ENCODE data around the gene GOLGA6C.
"Not testable (repeated sequence)": the region's sequence is repeated elsewhere in the genome, so short reads cannot be mapped to it uniquely, and the experiment has no call there.

Gene GOLGA6C

DNA sequence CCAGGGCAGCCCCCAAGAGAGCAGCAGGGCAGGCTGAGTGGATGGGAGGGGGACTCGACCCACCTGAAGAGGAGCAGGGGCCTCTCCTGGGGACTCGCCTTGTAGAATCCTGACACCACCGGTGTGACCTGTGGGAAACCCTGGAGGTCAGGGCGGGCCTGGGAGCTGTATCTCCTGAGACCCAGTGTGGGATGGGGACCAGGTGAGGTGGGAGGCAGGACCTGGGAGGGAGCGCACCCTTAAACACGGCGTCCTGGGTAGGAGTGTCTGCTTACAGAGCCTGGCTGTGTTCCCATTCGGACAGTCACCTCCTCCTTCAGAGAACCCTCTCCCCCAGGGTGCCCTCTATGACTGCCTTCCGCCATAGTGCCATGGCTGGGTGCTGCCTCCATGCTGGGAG lies 29.3 kb upstream of the GOLGA6C start:
- no peak for DNase-seq

DNA sequence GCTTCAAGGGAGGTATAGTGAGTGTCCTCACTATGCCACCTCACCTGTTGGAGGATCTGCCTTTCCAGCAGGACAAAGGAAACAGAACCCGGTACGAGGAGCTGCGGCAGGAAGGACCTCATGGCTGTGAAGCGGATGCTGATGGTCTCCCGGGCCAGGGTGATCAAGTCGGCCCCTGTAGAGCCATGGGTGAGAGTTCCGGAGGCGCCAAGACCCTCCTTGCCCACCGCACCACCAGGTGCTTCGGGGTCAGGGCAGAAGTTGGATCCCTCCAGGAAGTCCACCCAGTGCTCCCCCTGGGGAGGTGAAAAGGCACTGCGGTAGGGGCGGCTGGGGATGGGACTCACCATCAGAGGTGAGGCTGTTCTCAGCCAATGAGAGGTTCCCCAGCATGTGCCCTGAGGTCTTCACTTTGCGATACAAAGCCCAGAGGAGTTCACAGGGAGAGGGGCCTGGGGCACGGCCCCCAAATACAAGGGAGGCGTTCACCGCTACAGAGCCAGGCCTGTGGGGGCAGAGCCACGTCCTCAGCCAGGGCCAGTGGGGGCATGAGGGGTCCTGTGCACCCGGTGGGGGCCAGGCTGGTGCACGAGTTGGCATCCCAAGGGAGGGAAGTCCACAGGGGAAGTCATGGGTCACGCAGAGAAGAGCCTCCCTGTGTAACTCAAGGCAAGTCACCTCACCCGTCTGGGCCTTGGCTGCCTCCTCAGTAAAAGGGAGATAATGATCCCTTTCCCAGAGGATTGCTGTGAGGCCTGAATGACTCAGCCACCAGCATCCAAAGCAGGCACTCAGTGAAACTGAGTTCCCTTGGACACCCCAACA lies 28.7 kb upstream of the GOLGA6C start:
- DNase-seq, result no peak

DNA sequence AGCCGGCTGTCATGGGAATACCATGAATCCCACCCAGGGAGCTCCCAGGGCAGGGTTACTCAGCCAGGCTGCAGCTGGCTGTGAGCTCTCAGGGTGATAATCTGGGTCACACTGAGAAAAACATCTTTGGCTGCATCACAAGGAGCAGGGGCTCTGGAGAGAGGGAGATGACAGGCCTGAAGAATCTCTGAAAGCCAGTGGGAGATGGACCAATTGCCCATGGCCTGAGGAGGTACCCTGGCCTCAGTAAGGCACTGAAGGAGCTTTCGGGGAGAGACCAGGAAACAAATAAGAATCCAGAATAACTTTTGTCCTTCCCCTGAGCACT lies 28.2 kb upstream of the GOLGA6C start:
- DNase-seq, result no peak

DNA sequence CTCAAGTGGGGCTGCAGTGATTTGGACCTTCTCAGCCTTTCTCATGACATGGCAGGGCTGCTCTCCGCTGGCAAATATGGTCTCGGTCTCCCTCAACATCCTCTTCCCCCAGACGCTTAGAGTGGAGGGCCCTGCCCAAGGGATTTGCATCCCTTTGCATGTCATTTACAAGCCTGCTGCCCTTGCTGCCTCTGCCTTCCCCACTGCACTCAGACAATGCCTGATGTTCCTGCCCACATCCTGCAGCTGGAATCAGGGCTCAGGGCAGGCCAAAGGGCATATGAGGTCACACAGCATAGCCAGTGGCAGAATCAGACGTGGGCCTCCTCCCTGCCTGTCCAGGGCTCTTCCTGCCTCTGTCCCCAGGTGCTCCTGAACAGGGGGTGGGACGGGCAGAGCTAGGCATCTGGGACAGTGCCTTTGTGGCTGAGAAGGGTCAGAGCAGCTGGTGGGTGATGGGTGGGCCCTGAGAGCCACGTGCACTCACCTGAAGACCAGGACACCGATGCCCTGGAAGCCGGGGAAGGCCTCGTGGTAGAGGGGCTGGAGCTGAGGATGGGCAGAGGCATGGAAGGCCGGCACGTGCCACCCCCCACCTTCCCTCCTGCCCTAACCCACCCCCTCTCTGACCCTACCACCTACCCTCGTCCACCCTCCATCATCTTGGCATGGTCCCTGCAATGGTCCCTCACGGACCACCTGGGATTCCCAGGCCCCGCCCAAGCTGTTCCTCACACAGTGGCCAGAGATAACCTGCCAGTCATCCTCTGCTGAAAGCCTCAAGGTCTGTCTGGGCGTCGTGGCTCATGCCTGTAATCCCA lies 27.4 kb upstream of the GOLGA6C start:
- DNase-seq, result no peak

DNA sequence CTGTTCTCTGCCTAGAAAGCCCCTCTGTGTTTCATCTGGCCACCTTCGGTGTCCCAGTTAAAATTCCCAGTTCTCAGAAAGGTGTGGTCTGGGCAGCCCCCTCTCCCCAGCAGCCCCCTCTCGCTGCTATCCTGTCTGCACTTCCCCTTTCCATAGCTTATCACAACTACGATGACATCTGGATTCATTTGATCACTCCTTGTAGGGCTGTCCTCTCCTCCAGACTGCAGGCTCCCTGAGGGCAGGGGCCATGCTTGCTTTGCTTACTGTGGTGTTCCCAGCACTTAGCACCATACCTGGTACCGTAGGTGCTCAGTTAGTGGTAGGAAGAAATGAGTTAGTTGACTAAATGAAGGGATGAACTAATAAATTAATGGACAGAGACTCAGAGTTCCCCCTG lies 26.3 kb upstream of the GOLGA6C start:
- DNase-seq, result no peak

DNA sequence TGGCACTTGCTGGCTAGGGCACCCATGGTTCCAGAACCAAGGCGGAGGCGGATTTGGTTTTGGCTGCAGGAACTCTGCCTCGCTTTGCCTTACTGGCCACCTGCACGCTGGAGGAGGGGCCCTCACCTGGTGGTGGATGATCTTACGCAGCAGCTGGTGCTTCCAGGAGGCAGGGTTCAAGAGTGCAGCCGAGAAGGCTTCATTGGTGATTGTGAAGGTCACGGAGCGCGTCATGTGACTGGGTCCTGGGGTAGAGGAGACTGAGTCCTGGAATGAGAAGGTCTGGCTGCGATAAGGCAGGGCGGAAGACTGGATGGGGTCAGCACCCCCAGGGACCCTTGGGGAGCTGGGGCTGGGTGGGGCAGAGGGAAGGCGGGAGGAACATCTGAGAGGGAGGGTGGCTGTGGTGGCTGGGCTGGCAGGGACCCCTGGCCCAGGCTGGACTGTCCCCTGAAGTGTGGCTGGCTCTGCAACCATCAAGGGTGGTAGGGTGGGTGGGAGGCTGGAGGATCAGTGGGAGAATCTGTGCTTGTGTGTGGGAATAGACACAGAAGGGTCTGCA lies 25.8 kb upstream of the GOLGA6C start:
- DNase-seq, result no peak

DNA sequence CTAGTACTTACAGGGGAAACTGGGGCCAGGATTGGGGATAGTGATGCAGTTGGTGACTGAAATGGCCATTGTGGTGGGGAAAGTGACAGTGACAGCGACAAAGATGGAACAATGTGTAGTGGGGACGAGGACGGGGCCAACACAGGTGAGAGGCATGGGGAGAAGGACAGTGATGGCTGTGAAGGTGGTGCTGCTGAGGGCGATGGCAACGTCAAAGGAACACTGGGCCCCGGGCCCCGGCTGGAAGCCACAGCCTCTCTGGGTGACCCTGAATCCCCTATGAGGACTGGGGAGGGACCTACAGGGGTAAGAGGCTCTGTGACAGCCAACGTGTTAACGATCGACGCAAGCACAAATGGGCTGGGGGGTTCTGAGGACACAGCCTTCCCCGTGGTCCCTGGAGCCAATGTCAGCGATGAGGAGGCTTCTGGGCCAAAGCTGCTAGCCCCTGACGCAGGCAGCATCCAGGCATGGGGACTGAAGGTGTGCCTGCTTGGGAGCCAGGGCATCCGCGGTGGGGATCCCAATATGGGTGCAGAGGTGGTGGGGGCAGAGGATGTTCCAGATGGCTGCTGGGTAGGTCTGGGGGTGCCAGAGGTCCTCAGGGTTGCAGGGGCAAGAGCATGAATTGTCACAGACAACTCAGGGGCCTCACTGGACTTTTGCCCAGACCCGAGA lies 25.2 kb upstream of the GOLGA6C start:
- no peak for DNase-seq

DNA sequence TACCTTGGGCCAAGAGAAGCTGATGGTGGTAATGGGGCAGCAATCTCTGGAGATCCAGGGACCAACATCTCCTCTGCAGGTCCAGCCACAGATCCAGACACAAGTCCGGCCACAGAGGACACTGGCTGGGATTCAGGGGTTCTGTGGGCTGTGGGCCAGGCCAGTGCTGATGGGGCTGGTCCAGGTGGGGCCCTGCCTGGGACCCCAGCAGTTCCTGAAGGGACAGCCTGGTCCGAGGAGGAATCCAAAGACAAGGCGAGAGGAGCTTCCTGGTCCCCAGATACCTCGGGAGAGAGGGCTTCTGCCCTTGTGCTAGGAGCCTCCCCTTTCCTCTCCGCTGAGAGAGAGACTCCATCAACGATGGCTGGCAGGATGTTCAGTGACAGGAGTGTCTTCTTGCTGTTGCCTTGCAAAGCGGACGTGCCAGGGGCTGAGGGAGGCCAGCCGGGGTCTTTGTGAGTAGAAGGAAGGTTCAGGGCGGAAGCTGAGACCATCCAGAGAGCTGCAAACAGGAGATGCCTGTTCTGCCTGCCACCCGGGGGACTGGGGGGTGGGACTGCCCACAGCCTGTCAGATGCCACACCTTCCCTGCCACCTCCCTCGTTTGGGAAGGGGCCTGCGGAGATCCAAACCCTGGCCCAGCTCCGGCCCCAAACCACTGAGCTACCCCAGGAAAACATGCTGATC lies 24.5 kb upstream of the GOLGA6C start:
- no peak for DNase-seq

DNA sequence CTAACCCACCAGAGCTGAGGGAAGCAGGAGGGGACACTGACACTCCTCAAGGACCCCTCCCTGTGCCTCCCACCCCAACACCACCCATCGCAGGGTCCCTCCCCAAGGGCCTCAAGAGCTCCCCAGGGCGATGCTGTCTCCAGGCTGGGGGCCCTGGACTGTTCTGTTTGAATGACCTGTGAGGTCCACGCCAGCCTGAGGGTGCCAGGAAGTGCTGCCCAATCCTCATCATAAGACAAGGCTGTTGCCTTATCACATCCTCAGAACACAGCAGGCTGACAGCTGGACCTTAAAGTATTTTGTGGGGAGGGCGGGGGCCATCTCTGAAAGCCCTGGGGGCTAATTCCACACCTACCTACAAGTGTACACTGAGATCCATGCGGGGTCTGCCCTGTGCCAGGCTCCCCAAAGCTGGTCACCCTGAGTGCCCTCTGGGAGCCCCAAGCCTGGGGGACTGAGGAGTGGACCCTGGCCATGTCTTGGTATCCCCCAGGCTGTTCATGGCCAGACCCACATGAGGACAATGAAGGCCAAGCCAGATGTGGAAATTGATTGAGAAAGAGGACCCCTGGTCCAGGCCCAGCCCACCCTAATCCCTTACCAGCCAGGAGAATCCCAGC lies 23.8 kb upstream of the GOLGA6C start:
- DNase-seq, result no peak

DNA sequence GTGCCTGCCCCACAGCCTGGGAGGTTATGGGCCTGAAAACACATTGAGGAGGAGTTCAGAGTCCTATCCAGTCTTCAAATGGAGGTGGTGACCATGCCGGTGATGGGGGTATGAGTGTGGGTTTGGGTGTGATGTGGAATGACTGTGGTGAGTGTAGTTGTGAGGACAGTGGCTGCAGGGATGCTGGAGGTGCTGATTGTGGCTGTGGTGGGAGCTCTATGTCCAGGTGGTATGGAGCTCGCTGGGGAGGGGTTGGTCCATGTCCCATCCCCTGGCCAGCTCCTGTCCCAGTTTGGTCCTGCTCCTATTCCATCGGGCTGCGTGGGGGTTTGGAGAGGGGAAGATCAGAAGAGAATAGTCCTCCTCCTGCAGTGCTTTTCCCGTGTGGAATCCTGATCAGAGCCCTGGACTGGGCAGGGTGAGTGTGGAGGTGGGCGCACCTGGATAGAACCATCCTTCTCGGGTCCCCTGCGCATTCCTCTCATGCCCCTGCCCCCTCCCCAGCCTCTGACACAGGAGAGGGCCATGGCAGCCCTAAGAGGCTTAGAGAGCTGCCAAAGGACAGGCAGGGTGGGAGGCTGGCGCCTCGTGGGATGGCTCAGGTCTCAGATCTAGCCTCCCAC lies 23.0 kb upstream of the GOLGA6C start:
- no peak for DNase-seq

DNA sequence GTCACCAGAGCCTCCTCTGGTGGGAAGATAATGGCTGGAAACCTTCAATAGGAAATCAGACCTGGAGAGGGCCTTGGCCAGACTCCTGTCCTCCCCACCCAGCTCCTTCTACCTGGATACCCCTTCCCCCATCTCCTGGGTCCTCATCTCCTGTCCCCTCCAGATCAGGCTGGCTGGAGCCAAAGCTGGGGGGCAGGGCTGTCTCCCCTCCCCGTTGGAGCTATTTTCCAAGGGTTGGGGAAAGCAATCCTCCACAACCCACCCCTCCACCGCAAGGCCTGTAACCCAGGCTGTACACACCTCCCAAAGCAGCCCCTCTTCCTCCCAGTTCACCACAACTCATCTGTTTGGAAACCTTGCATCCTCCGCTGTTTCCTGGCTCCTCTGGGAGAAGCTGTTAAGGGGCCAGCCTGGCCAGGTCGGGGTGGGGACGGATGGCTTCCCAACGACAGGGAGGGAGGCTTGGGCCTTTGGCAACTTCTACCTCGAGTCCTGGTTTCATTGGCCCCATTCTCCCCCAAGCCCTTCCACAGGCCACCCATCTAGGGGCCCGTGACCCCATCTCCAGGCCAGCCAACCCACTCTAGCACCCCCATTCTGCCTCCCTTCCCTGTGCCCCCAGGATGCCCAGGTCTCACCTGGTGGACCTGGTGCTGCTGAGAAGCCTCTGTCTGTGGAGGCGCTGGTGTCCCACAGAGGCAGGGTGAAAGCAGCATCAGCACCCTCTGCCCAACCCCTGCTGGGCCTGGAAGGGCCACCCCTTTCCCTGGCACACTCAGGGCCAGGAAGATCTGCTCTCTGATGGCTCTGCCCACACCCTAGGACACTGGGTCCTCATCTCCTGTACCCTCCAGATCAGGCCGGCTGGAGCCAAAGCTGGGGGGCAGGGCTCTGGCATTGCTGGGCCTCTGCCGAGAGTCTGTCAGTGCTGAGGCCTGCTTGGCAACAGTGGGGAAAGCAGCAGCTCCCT lies 22.1 kb upstream of the GOLGA6C start:
- no peak for DNase-seq

DNA sequence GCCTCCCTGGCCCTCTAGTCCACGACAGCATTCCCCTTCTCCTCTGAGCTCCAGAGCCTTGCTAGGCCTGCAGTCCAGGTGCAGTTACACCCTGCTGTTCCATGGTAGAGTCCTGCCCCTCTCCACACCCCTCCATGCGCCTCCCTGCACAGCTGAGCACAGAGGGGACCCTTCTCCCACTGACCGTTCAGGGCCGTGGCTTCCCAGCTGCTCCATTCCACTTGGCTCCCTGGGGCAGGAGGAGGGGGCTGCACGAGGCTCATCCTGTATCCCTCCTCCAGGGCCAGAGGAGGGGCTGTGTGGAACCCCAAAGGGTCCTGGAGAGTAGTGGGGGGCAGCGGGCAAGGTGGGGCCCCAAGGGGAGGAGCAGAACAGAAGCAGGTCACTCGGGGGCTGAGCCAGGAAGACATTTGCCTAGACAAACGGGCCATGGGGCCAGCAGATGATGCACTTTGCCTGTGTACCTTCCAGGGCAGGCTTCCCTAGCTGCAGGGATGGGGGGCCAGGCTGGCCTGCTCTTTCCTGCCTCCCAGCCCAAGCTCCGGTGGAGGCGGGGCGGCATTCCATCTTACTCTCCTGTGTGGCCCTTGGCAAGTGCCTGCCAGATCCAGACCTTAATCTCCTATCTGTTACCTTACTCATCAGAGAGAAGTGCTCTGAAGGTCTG lies 20.7 kb upstream of the GOLGA6C start:
- DNase-seq, result no peak

DNA sequence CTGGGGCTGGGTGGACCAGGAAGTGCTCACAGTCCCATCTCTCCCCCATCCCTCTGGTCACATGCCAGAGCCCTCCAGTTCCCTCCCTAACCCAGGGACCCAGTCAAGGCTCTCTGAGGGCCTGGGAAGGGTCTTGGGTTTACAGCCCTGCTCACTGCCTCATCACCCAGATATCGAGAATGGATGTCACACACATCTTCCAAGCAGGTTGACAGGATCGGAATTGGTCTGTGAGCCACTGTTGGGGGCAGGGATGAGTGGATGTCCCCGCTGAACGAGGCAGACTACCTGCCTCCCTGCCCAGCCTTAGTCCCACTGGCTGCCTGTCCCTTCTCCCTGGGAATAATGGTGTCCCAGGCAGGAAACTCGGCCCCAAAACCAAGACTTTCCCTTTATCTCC lies 20.0 kb upstream of the GOLGA6C start:
- no peak for DNase-seq

DNA sequence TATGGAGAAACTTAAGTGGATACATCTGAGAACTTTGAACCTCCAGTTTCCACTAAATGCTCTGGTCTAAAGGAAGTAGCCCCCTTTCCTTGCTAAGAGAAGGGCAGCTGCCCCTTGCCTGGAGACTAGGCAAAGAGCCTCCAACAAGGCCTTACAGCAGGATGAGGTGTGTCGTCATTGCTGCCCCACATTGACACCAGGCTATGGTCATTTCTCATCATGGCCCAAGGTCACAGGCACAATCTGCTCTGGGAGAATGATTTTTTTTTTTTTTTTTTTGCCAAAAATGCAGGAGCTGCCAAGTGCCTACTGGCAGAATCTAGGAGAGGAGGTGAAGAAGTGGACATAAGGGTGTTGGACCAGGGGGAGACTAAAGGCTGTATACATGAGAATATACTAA lies 12.4 kb upstream of the GOLGA6C start:
- not testable (repeated sequence) for DNase-seq

DNA sequence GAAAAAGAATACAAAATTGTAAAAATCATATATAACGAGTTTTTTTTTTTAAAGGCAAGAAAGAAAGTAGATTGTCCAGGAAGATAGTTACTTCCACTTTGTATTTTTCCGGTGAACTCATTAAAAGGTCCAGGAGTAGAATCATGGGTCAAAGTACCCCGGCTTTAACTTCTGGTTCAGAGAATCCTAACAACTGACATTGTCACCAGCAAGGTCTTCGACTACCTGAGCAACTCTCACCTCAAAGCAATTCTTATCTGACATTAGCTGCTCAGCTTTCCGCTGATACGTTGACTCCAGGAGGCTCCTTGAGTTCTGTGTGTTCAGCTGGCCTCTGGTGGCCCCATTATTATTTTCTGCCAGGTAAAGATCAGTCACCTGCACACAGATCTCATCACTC lies 9.1 kb upstream of the GOLGA6C start:
- DNase-seq, result peak; percentile 14

DNA sequence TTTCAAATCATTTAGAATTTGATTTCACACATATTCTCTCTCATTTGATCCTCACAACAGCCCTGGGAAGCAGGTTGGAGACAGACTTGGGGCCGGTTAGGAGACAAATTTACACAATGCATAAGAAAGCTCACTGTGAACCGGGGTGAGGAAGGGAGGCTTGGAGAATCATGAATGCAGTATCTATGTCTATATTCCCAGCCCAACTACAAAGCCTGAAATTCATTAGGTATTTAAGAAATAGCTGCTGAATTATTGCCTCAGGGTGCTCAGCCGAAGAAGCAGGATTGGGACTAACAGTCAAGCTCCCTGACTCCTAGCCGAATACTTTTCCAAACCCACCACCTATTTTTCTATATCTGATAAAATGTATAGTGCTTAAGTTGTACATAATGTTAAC lies 8.4 kb upstream of the GOLGA6C start:
- DNase-seq, result no peak

DNA sequence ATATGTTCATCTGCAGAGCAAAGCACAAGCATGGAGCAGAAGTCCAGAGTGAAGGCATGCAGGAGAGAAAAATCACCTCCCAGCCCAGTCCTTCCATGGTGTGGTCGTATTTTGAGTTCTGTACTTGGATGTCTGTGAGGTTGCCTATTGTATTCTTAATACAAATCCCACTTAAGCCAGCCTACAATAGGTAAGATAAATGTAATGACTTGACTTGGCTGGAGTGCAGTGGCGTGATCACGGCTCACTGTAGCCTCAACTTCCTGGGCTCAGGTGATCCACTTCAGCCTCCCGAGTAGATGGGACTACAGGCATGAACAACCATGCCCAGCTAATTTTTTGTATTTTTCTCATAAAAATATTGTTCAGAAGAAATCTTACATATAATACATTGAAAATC lies 6.8 kb upstream of the GOLGA6C start:
- DNase-seq, result not testable (repeated sequence)

DNA sequence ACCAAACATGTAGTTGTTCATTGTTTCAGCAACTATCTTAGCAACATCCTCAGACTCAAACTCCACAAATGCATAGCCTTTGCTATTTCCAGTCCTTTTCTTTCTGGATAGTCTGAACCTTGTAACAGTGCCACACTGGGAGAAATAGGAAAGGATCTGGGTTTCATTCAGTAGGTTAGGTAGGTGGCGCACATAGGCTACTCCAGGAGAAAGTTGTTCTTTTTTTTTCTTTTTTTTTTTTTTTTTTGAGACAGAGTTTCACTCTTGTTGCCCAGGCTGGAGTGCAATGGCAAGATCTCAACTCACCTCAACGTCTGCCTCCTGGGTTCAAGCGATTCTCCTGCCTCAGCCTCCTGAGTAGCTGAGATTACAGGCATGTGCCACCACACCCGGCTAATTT lies 5.8 kb upstream of the GOLGA6C start:
- DNase-seq, result not testable (repeated sequence)

DNA sequence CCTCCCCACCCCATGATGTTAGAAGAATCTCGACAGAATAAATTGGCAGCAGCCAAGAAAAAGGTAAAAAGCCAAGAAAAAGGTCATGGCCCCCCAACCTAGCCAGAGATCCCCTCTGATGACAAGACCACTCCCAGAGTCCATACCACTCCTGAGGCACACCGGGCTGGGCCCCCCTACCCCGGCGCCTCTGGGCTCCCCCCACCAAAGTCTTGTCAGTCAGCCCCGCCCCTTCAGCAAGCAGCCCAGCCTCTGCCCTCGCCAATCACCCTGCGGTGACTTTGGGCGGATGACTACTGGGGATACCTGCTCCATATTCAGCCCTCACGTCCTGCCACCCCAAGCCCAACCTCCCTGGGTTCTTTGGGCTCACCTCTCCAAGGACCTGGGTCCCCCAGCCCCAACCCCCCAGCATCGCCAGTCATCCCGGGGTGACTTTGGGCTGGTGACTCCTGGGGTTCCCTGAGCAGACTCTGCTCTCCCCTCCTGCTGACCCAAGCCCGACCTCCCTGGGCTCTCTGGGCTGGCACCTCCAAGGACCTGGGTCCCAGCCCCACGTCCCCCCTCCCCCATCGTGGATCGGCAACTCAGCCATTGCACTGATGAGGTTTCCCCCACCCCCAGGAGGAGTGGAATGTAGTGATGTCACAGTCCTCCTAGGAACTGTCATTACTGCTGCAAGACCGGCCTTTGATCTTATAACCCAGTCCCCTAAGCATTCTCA lies 648 bp downstream of the GOLGA6C start:
- not testable (repeated sequence) for DNase-seq
